Measurements from ENCODE around the gene CATSPERZ. TPM values are rescaled to one million over a fixed set of nuclear protein-coding genes. Genes with fewer than 3 reads are reported as not detected.

Gene CATSPERZ
- total and polyA plus RNA-seq, 9 donors: not detected

- no peaks in the 10 kb centered on the region for H3K36me3 ChIP-seq
- peaks cover 15% of the 10 kb centered on the region for H3K4me1 ChIP-seq (ENCODE audit: insufficient read depth)
- no peak overlapping the region for H3K27ac ChIP-seq
- peak in 1 of 5 donors; percentile 22 for DNase-seq
- no peaks in the 10 kb centered on the region for H3K9me3 ChIP-seq
- WGBS, 3 donors: 91 to 94% (median 92%) methylated on average over 31 to 33 of the region's 33 CpGs
- no peak for TF ChIP-seq CTCF (IDR thresholded peaks at IDR 0.05)
- no peak for TF ChIP-seq EP300 (IDR thresholded peaks at IDR 0.05)
- TF ChIP-seq POLR2A (IDR thresholded peaks at IDR 0.05): no peak
- intact Hi-C loops (cut with DNase I): loop anchor here in 1 of 4 donors (10.0 kb wide), 1 partner anchor 1777 kb away; no protein-coding TSS in a partner anchor
- no peak overlapping the region for H3K4me3 ChIP-seq
- no peaks in the 10 kb centered on the region for H3K27me3 ChIP-seq
Observed at GRCh38 chr11:64287676-64288352, 12.3 kb upstream of the CATSPERZ start.

- Histone ChIP-seq H3K4me1 (ENCODE audit: insufficient read depth) (peaks cover 14% of the 10 kb centered on the region), H3K27ac (no peak overlapping the region), H3K27me3 (no peaks in the 10 kb centered on the region), H3K36me3 (no peaks in the 10 kb centered on the region), H3K4me3 (no peak overlapping the region), H3K9me3 (no peaks in the 10 kb centered on the region)
- TF ChIP-seq CTCF (IDR thresholded peaks at IDR 0.05) (no peak), POLR2A (IDR thresholded peaks at IDR 0.05) (no peak), EP300 (IDR thresholded peaks at IDR 0.05) (no peak)
- 84 to 90% (median 87%) methylated on average over 9 of the region's 9 CpGs for WGBS, 3 donors
- DNase-seq: peak in 1 of 5 donors; percentile 17
- intact Hi-C loops (cut with DNase I): loop anchor here in 1 of 4 donors (10.0 kb wide), 1 partner anchor 1776 kb away; no protein-coding TSS in a partner anchor
Observed at GRCh38 chr11:64288353-64288750, 11.8 kb upstream of the CATSPERZ start.

GRCh38 chr11:64289002-64289564 lies 11.1 kb upstream of the CATSPERZ start:
- Histone ChIP-seq H3K4me1 (ENCODE audit: insufficient read depth) (peaks cover 9% of the 10 kb centered on the region), H3K27me3 (no peaks in the 10 kb centered on the region), H3K27ac (no peak overlapping the region), H3K9me3 (no peaks in the 10 kb centered on the region), H3K4me3 (no peak overlapping the region), H3K36me3 (no peaks in the 10 kb centered on the region)
- intact Hi-C loops (cut with DNase I): loop anchor here in 1 of 4 donors (10.0 kb wide), 1 partner anchor 1776 kb away; no protein-coding TSS in a partner anchor
- no peak for TF ChIP-seq POLR2A (IDR thresholded peaks at IDR 0.05)
- no peak for TF ChIP-seq CTCF (IDR thresholded peaks at IDR 0.05)
- no peak for TF ChIP-seq EP300 (IDR thresholded peaks at IDR 0.05)
- DNase-seq: peak in 1 of 5 donors; percentile 20
- WGBS, 3 donors: 89 to 95% (median 92%) methylated on average over 13 of the region's 13 CpGs

- Histone ChIP-seq H3K36me3 (no peaks in the 10 kb centered on the region), H3K9me3 (no peaks in the 10 kb centered on the region), H3K27ac (no peak overlapping the region), H3K27me3 (no peaks in the 10 kb centered on the region), H3K4me1 (ENCODE audit: insufficient read depth) (peaks cover 7% of the 10 kb centered on the region), H3K4me3 (no peak overlapping the region)
- WGBS, 3 donors: 47 to 52% (median 50%) methylated on average over 10 of the region's 10 CpGs
- intact Hi-C loops (cut with DNase I): loop anchor here in 1 of 4 donors (10.0 kb wide), 1 partner anchor 286 kb away; no protein-coding TSS in a partner anchor
- no peak for TF ChIP-seq EP300 (IDR thresholded peaks at IDR 0.05)
- no peak for TF ChIP-seq CTCF (IDR thresholded peaks at IDR 0.05)
- no peak for TF ChIP-seq POLR2A (IDR thresholded peaks at IDR 0.05)
- peak in 1 of 5 donors; percentile 18 for DNase-seq
Observed at GRCh38 chr11:64290352-64291261, 9.6 kb upstream of the CATSPERZ start.

Data from ovary (tissue), 9 donors.